ENCODE results near the gene AMOTL1.

GRCh38 chr11:94895971-94896370, 127.8 kb downstream of the AMOTL1 start:
- no peak for TF ChIP-seq CTCF (IDR thresholded peaks at IDR 0.05)
- no peak for TF ChIP-seq POLR2A (IDR thresholded peaks at IDR 0.05)
- TF ChIP-seq POLR2AphosphoS5 (IDR thresholded peaks at IDR 0.05) = no peak

All from stomach (tissue), 4 donors.